Endothelial cell of umbilical vein (primary cell): ENCODE results near the gene BUD13. TPM values are rescaled to one million over a fixed set of nuclear protein-coding genes. Genes with fewer than 3 reads are reported as not detected.

ENCODE experiments used
- BruUV-seq: library from RNA; stranded (reverse); fragments of 400-500 nt; replicated peaks from 2 replicates; lab custom pipeline; 2021; lab: Mats Ljungman, UMichigan
- CTCF ChIA-PET: fragments of 300-600, 350-600 bp; sonication (Branson Sonifier 250); formaldehyde crosslinking; loops from one replicate; lab custom pipeline; 2021; ENCODE audit warnings: antibody characterized with exemption, inconsistent platforms; lab: Charles Lee
- POLR2A ChIA-PET: fragments of 300-600, 350-600 bp; sonication (Branson Sonifier 250); formaldehyde crosslinking; loops from one replicate; lab custom pipeline; 2021; ENCODE audit warnings: antibody characterized with exemption, inconsistent platforms; lab: Charles Lee
- DNase-seq: peaks from one replicate; pipeline ENCODE4 v3.0.0-alpha.2; 2011; ENCODE audit warnings: low read depth, low spot score
- FAIRE-seq: peaks from 2 replicates; lab custom pipeline; 2011; peaks lifted over from hg19 to GRCh38; lab: Jason Lieb, UNC
- H2AFZ ChIP-seq: 2 replicates; pipeline ENCODE4 v1.6.0; 2012; ENCODE audit warnings: low read depth, low read length, control low read depth, inconsistent platforms
- H3K27ac ChIP-seq: 2 replicates; pipeline ENCODE4 v1.5.1; 2011; ENCODE audit warnings: low read depth, mild to moderate bottlenecking, control low read depth, low read length, moderate library complexity; ENCODE audit not compliant: insufficient read depth
- H3K27me3 ChIP-seq, 2 experiments: 2 replicates each; pipeline versions ENCODE4 v1.6.0 to v1.6.1; 2011; ENCODE audit warnings: low read length in 2 of 2, mixed read lengths in 1 of 2; ENCODE audit not compliant: control insufficient read depth in 2 of 2, insufficient read depth in 2 of 2
- H3K36me3 ChIP-seq, 2 experiments: 2 replicates in 1 of 2; 3 replicates in 1 of 2; pipeline ENCODE4 v1.5.1; 2011; ENCODE audit warnings: low read length in 2 of 2, mild to moderate bottlenecking in 1 of 2, moderate library complexity in 1 of 2; ENCODE audit not compliant: control insufficient read depth in 2 of 2, insufficient read depth in 2 of 2; ENCODE audit errors: extremely low read depth in 1 of 2
- H3K4me1 ChIP-seq: 3 replicates; pipeline ENCODE4 v1.5.1; 2011; ENCODE audit warnings: mild to moderate bottlenecking, low read length; ENCODE audit not compliant: control insufficient read depth, insufficient read depth; ENCODE audit errors: extremely low read depth
- H3K4me2 ChIP-seq: 2 replicates; pipeline ENCODE4 v1.6.1; 2011; ENCODE audit warnings: low read length, control low read depth, mixed read lengths; ENCODE audit not compliant: insufficient read depth
- H3K4me3 ChIP-seq, 3 experiments: fragments of 200-600 bp in 1 of 3; sonication (generic), shearing (Covaris generic) in 1 of 3; replicated peaks in 1 of 3; 2 replicates each; pipeline ENCODE4 v1.5.1; 2011 to 2016; ENCODE audit warnings: control low read depth in 3 of 3, low read length in 3 of 3, mild to moderate bottlenecking in 2 of 3, inconsistent platforms in 1 of 3, low read depth in 1 of 3, moderate library complexity in 1 of 3; ENCODE audit not compliant: insufficient read depth in 1 of 3
- H3K79me2 ChIP-seq: 2 replicates; pipeline ENCODE4 v1.6.0; 2012; ENCODE audit warnings: low read length, inconsistent platforms; ENCODE audit not compliant: control insufficient read depth, insufficient read depth
- H3K9ac ChIP-seq: replicated peaks from 2 replicates; pipeline ENCODE3; 2011; ENCODE audit warnings: low read length, control low read depth; ENCODE audit not compliant: insufficient read depth; ENCODE audit errors: extremely low read depth
- H3K9me1 ChIP-seq: replicated peaks from 3 replicates; pipeline ENCODE4 v1.6.0; 2011; ENCODE audit warnings: mild to moderate bottlenecking, low read length; ENCODE audit not compliant: control insufficient read depth, insufficient read depth; ENCODE audit errors: extremely low read depth
- H3K9me3 ChIP-seq: replicated peaks from 2 replicates; pipeline ENCODE4 v1.5.1; 2012; ENCODE audit warnings: low read length, inconsistent platforms; ENCODE audit not compliant: control insufficient read depth, insufficient read depth
- H4K20me1 ChIP-seq: replicated peaks from 2 replicates; pipeline ENCODE3; 2011; ENCODE audit warnings: mild to moderate bottlenecking, low read length; ENCODE audit not compliant: control insufficient read depth, insufficient read depth; ENCODE audit errors: extremely low read depth
- CTCF ChIP-seq, 2 donors: IDR thresholded peaks; 1 replicate in 1 of 2; 2 replicates in 1 of 2; pipeline ENCODE4 v1.5.1; 2011; ENCODE audit warnings: low read length in 2 of 2, mild to moderate bottlenecking in 2 of 2, moderate library complexity in 2 of 2, control low read depth in 1 of 2, inconsistent platforms in 1 of 2, low read depth in 1 of 2; ENCODE audit not compliant: insufficient read depth in 1 of 2; ENCODE audit errors: extremely low read depth in 1 of 2
- EZH2 ChIP-seq: IDR thresholded peaks from 2 replicates; pipeline ENCODE4 v1.6.1; 2012; ENCODE audit warnings: borderline replicate concordance, low read depth, mild to moderate bottlenecking, moderate library complexity, low read length, inconsistent platforms; ENCODE audit not compliant: severe bottlenecking
- FOS ChIP-seq: IDR thresholded peaks from 2 replicates; pipeline ENCODE4 v1.6.1; 2011; ENCODE audit warnings: mild to moderate bottlenecking, low read length, moderate library complexity, borderline replicate concordance; ENCODE audit not compliant: insufficient read depth
- GATA2 ChIP-seq: IDR thresholded peaks from 2 replicates; pipeline ENCODE4 v1.7.0; 2011; ENCODE audit warnings: low read depth, mild to moderate bottlenecking, moderate library complexity, mixed read lengths, low read length; ENCODE audit not compliant: insufficient read length, insufficient read depth
- JUN ChIP-seq: IDR thresholded peaks from 2 replicates; pipeline ENCODE4 v1.6.1; 2011; ENCODE audit warnings: borderline replicate concordance, low read depth; ENCODE audit not compliant: insufficient read length, insufficient read depth
- MYC ChIP-seq: IDR thresholded peaks from one replicate; pipeline ENCODE4 v1.6.1; 2011; ENCODE audit warnings: mild to moderate bottlenecking, low read depth, low read length
- POLR2A ChIP-seq: IDR thresholded peaks from 2 replicates; pipeline ENCODE4 v1.6.1; 2012; ENCODE audit warnings: low read depth, mild to moderate bottlenecking, control low read depth, low read length
- POLR2AphosphoS5 ChIP-seq: IDR thresholded peaks from 2 replicates; pipeline ENCODE4 v1.6.1; 2012; ENCODE audit warnings: low read depth, mild to moderate bottlenecking, control low read depth, low read length, moderate library complexity; ENCODE audit not compliant: insufficient read depth
- dilution Hi-C: fragments of 300-500 bp; cut with MboI; formaldehyde crosslinking; loops from one replicate; pipeline ENCODE4 v1.15.0; 2019; ENCODE audit warnings: low sequenced_read_pairs; ENCODE audit not compliant: extremely low pct_ligation_motif_present
- intact Hi-C: fragments of 100-400 bp; cut with micrococcal nuclease; formaldehyde crosslinking; loops from one replicate; pipeline ENCODE4 v1.10.0; 2022
- polyA plus RNA-seq, 4 experiments: library from polyadenylated mRNA; depleted of rRNA in 3 of 4; stranded (reverse) in 3 of 4; unstranded in 1 of 4; fragments of >200 nt; gene quantifications; 2 replicates each; pipeline versions ENCODE4 v1.2.1 to v1.2.3, GENCODE V29; 2011 to 2012; ENCODE audit warnings: missing spikeins in 1 of 4
- total RNA-seq: library from RNA; stranded (reverse); gene quantifications from 2 replicates; pipeline ENCODE4 v1.2.3, GENCODE V29; 2021
- TF ChIP-seq, protein P1 (sequence below): IDR thresholded peaks from 2 replicates; pipeline ENCODE4 v1.6.1; 2011; ENCODE audit not compliant: insufficient read depth, insufficient read length

BUD13 gene
- total and polyA plus RNA-seq, 2 donors (not counting 3 experiments of a cell fraction or from before 2014, with no cell fraction given) = 18.8 to 21.8 TPM

DNA sequence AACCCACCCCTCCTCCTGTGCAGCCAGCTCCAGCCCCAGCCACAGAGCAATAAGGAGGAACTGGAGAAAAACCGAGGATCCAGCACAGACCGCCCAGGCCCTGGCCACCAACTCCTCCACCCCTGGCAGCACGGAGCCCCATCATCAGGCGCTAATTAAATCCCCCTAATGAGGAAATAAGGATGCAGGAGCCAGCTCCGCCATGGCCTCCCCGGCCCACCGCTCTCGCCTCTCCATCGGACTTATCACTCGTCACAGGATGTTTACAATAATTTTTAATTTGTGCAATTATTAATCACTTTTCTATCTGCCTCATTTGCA lies 42.6 kb downstream of the BUD13 start:
- Histone ChIP-seq H3K79me2 (no peaks in the 10 kb centered on the region), H3K4me2 (no peak overlapping the region), H3K9me1 (no peaks in the 10 kb centered on the region), H3K27me3 (peaks cover 12 to 15% of the 10 kb centered on the region in 2 experiments), H3K27ac (no peak overlapping the region), H4K20me1 (no peaks in the 10 kb centered on the region), H3K4me3 (no peak overlapping the region), H3K9me3 (no peaks in the 10 kb centered on the region), H3K36me3 (no peaks in the 10 kb centered on the region), H3K4me1 (no peaks in the 10 kb centered on the region), H2AFZ (no peak overlapping the region), H3K9ac (no peak overlapping the region)
- no TSS peak for BruUV-seq
- dilution Hi-C loops (no loop called here), intact Hi-C loops (loop anchor here (5.0 kb wide), 1 partner anchor 107 kb away; the partner anchor contains the start of gene APOA1)
- TF ChIP-seq POLR2A (no peak), JUN (no peak), GATA2 (no peak), EZH2 (no peak), MYC (no peak), POLR2AphosphoS5 (no peak), CTCF (IDR thresholded peaks at IDR 0.05; ENCODE audit: extremely low read depth in 1 of 2, insufficient read depth in 1 of 2, low read depth in 1 of 2, low read length in 2 of 2) (no peak), FOS (no peak)
- TF ChIP-seq, protein P1, sequence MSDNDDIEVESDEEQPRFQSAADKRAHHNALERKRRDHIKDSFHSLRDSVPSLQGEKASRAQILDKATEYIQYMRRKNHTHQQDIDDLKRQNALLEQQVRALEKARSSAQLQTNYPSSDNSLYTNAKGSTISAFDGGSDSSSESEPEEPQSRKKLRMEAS = no peak
- DNase-seq (no peak), FAIRE-seq (no peak)
- POLR2A ChIA-PET = no interaction called here
- CTCF ChIA-PET = no interaction called here
